Activated CD4-positive, alpha-beta memory T cell treated with anti-CD3 and anti-CD28 coated beads, Interleukin-2, amount 10 ng/mL, durations not matched to agents 7 days and 5 days (primary cell): ENCODE data around the gene SPTSSA. TPM values are rescaled to one million over a fixed set of nuclear protein-coding genes. Genes with fewer than 3 reads are reported as not detected.
"Not testable (repeated sequence)": the region's sequence is repeated elsewhere in the genome, so short reads cannot be mapped to it uniquely, and the experiment has no call there.

Experiments
- CTCF ChIA-PET: fragments of 350-600 bp; sonication (Branson Sonifier 250); formaldehyde crosslinking; loops from one replicate; lab custom pipeline; 2021; ENCODE audit warnings: antibody characterized with exemption, inconsistent platforms; lab: Charles Lee
- POLR2A ChIA-PET: fragments of 350-600 bp; sonication (Branson Sonifier 250); formaldehyde crosslinking; loops from one replicate; lab custom pipeline; 2021; ENCODE audit warnings: antibody characterized with exemption; lab: Charles Lee
- DNase-seq: peaks from one replicate; pipeline ENCODE4 v3.0.0-alpha.2; 2020
- H3K27ac Mint-ChIP-seq: one replicate; pipeline ENCODE4 v1.8.0; 2021; ENCODE audit warnings: mild to moderate bottlenecking, mixed read lengths
- H3K27me3 Mint-ChIP-seq: one replicate; pipeline ENCODE4 v1.8.0; 2021; ENCODE audit warnings: mixed read lengths
- H3K36me3 Mint-ChIP-seq: one replicate; pipeline ENCODE4 v1.8.0; 2021; ENCODE audit warnings: low read depth, mixed read lengths
- H3K4me1 Mint-ChIP-seq: one replicate; pipeline ENCODE4 v1.8.0; 2021; ENCODE audit warnings: mixed read lengths
- H3K4me3 Mint-ChIP-seq: one replicate; pipeline ENCODE4 v1.8.0; 2021; ENCODE audit warnings: mild to moderate bottlenecking, mixed read lengths
- H3K9me3 Mint-ChIP-seq: one replicate; pipeline ENCODE4 v1.8.0; 2021; ENCODE audit warnings: mixed read lengths
- total RNA-seq, 2 experiments: library from RNA; stranded (reverse); gene quantifications; one replicate each; pipeline ENCODE4 v1.2.3, GENCODE V29; 2021

SPTSSA gene
- total RNA-seq: 10 to 100 TPM; 12.8 to 14.0 TPM

GRCh38 chr14:34462132-34462893 lies at the start of gene SPTSSA:
Gene SPTSSA (minus strand): TSS chr14:34462240. CDS start chr14:34462207, 33 bp downstream.
- peak; percentile 93 for DNase-seq
- Mint-ChIP-seq H3K27ac (peak within 1 kb of the TSS; percentile 81), H3K4me1 (peaks cover 23% of the 10 kb centered on the region), H3K36me3 (peaks cover 1% of the 10 kb centered on the region), H3K9me3 (no peaks in the 10 kb centered on the region), H3K27me3 (no peaks in the 10 kb centered on the region), H3K4me3 (peak within 1 kb of the TSS; percentile 89)
- CTCF ChIA-PET: no interaction called here
- POLR2A ChIA-PET: interaction anchor here (1.0 to 2.5 kb wide), 3 partner anchors 11 to 78 kb away, joined by 4 to 7 read pairs (median 6); partner anchors contain the start of gene EAPP

- H3K9me3 Mint-ChIP-seq: no peaks in the 10 kb centered on the region
- no peaks in the 10 kb centered on the region for H3K4me1 Mint-ChIP-seq
- CTCF ChIA-PET: interaction anchor here (0.7 kb wide), 1 partner anchor 10 kb away, joined by 3 read pairs; no protein-coding TSS in a partner anchor
- no peak for DNase-seq
- H3K36me3 Mint-ChIP-seq: no peaks in the 10 kb centered on the region
- no peaks in the 10 kb centered on the region for H3K27me3 Mint-ChIP-seq
- no peak overlapping the region for H3K4me3 Mint-ChIP-seq
- POLR2A ChIA-PET: no interaction called here
- no peak overlapping the region for H3K27ac Mint-ChIP-seq
These were observed 45.8 kb upstream of the SPTSSA start for GRCh38 chr14:34507884-34508283.

GRCh38 chr14:34507459-34507858 lies 45.4 kb upstream of the SPTSSA start:
- POLR2A ChIA-PET: no interaction called here
- DNase-seq: no peak
- no peak overlapping the region for H3K4me3 Mint-ChIP-seq

GRCh38 chr14:34505124-34505491 lies 43.1 kb upstream of the SPTSSA start:
- H3K9me3 Mint-ChIP-seq, H3K36me3 Mint-ChIP-seq, H3K27me3 Mint-ChIP-seq, H3K27ac Mint-ChIP-seq, CTCF ChIA-PET, DNase-seq, POLR2A ChIA-PET, H3K4me1 Mint-ChIP-seq, H3K4me3 Mint-ChIP-seq: not testable (repeated sequence)

More at GRCh38 chr14:34507459-34507858, 45.4 kb upstream of the SPTSSA start:
- no peaks in the 10 kb centered on the region for H3K9me3 Mint-ChIP-seq
- H3K27me3 Mint-ChIP-seq: no peaks in the 10 kb centered on the region
- H3K36me3 Mint-ChIP-seq: no peaks in the 10 kb centered on the region
- H3K27ac Mint-ChIP-seq: no peak overlapping the region
- CTCF ChIA-PET: no interaction called here
- no peaks in the 10 kb centered on the region for H3K4me1 Mint-ChIP-seq

GRCh38 chr14:34504027-34504426 lies 42.0 kb upstream of the SPTSSA start:
- CTCF ChIA-PET, H3K27me3 Mint-ChIP-seq, H3K27ac Mint-ChIP-seq, H3K4me3 Mint-ChIP-seq, POLR2A ChIA-PET, H3K4me1 Mint-ChIP-seq, DNase-seq, H3K9me3 Mint-ChIP-seq, H3K36me3 Mint-ChIP-seq: not testable (repeated sequence)

- H3K27ac Mint-ChIP-seq: no peak overlapping the region
- POLR2A ChIA-PET: no interaction called here
- CTCF ChIA-PET: interaction anchor here (1.3 to 1.7 kb wide), 2 partner anchors 171 to 174 kb away, joined by 4 to 7 read pairs; no protein-coding TSS in a partner anchor
These were observed 40.6 kb upstream of the SPTSSA start for GRCh38 chr14:34502545-34503225.

GRCh38 chr14:34502001-34502400 lies 40.0 kb upstream of the SPTSSA start:
- no peaks in the 10 kb centered on the region for H3K9me3 Mint-ChIP-seq
- H3K27me3 Mint-ChIP-seq: peaks cover 2% of the 10 kb centered on the region
- H3K27ac Mint-ChIP-seq: no peak overlapping the region
- ChIA-PET POLR2A (no interaction called here), CTCF (interaction anchor here (1.3 to 1.7 kb wide), 2 partner anchors 170 to 173 kb away, joined by 4 to 7 read pairs; no protein-coding TSS in a partner anchor)
- no peak for DNase-seq
- no peaks in the 10 kb centered on the region for H3K4me1 Mint-ChIP-seq
- H3K4me3 Mint-ChIP-seq: no peak overlapping the region
- H3K36me3 Mint-ChIP-seq: no peaks in the 10 kb centered on the region

More at GRCh38 chr14:34502545-34503225, 40.6 kb upstream of the SPTSSA start:
- Mint-ChIP-seq H3K4me3 (no peak overlapping the region), H3K9me3 (no peaks in the 10 kb centered on the region), H3K4me1 (no peaks in the 10 kb centered on the region), H3K36me3 (no peaks in the 10 kb centered on the region), H3K27me3 (peaks cover 2% of the 10 kb centered on the region)
- no peak for DNase-seq

- H3K27ac Mint-ChIP-seq: no peak overlapping the region
- no peak overlapping the region for H3K4me3 Mint-ChIP-seq
- ChIA-PET POLR2A (no interaction called here), CTCF (interaction anchor here (1.3 to 1.7 kb wide), 2 partner anchors 169 to 172 kb away, joined by 4 to 7 read pairs; no protein-coding TSS in a partner anchor)
- no peaks in the 10 kb centered on the region for H3K9me3 Mint-ChIP-seq
- H3K36me3 Mint-ChIP-seq: no peaks in the 10 kb centered on the region
- no peaks in the 10 kb centered on the region for H3K4me1 Mint-ChIP-seq
- no peak for DNase-seq
- peaks cover 2% of the 10 kb centered on the region for H3K27me3 Mint-ChIP-seq
These were observed 39.1 kb upstream of the SPTSSA start for GRCh38 chr14:34501004-34501580.

GRCh38 chr14:34498684-34499412 lies 36.8 kb upstream of the SPTSSA start:
- H3K27ac Mint-ChIP-seq: no peak overlapping the region
- no peaks in the 10 kb centered on the region for H3K36me3 Mint-ChIP-seq
- H3K9me3 Mint-ChIP-seq: no peaks in the 10 kb centered on the region
- no peak for DNase-seq
- ChIA-PET CTCF (interaction anchor here (0.6 to 1.7 kb wide), 3 partner anchors 167 to 290 kb away, joined by 3 to 7 read pairs (median 4); no protein-coding TSS in a partner anchor), POLR2A (no interaction called here)
- no peaks in the 10 kb centered on the region for H3K4me1 Mint-ChIP-seq
- H3K4me3 Mint-ChIP-seq: no peak overlapping the region
- peaks cover 2% of the 10 kb centered on the region for H3K27me3 Mint-ChIP-seq

- no peak overlapping the region for H3K27ac Mint-ChIP-seq
- ChIA-PET CTCF (interaction anchor here (0.7 kb wide), 1 partner anchor 15 kb away, joined by 3 read pairs; no protein-coding TSS in a partner anchor), POLR2A (no interaction called here)
These were observed 34.9 kb upstream of the SPTSSA start for GRCh38 chr14:34496679-34497513.

GRCh38 chr14:34496007-34496678 lies 34.1 kb upstream of the SPTSSA start:
- no peak overlapping the region for H3K4me3 Mint-ChIP-seq
- H3K27ac Mint-ChIP-seq: no peak overlapping the region
- H3K4me1 Mint-ChIP-seq: no peaks in the 10 kb centered on the region
- POLR2A ChIA-PET: no interaction called here
- no peaks in the 10 kb centered on the region for H3K9me3 Mint-ChIP-seq
- CTCF ChIA-PET: interaction anchor here (0.7 to 1.1 kb wide), 2 partner anchors 15 to 173 kb away, joined by 3 to 4 read pairs; no protein-coding TSS in a partner anchor
- no peaks in the 10 kb centered on the region for H3K36me3 Mint-ChIP-seq
- H3K27me3 Mint-ChIP-seq: peaks cover 2% of the 10 kb centered on the region
- no peak for DNase-seq

More at GRCh38 chr14:34496679-34497513, 34.9 kb upstream of the SPTSSA start:
- Mint-ChIP-seq H3K36me3 (no peaks in the 10 kb centered on the region), H3K27me3 (peaks cover 2% of the 10 kb centered on the region), H3K4me3 (no peak overlapping the region), H3K9me3 (no peaks in the 10 kb centered on the region), H3K4me1 (no peaks in the 10 kb centered on the region)
- DNase-seq: no peak
